ENCODE results near the gene LIME1. TPM values are rescaled to one million over a fixed set of nuclear protein-coding genes. Genes with fewer than 3 reads are reported as not detected.

The LIME1 gene
- total and polyA plus RNA-seq, 9 of the 15 experiments (the other 6 are each of a cell fraction or from before 2014, with no cell fraction given), result 0.11 to 17.1 (median 2.8) TPM; not detected in 2

DNA sequence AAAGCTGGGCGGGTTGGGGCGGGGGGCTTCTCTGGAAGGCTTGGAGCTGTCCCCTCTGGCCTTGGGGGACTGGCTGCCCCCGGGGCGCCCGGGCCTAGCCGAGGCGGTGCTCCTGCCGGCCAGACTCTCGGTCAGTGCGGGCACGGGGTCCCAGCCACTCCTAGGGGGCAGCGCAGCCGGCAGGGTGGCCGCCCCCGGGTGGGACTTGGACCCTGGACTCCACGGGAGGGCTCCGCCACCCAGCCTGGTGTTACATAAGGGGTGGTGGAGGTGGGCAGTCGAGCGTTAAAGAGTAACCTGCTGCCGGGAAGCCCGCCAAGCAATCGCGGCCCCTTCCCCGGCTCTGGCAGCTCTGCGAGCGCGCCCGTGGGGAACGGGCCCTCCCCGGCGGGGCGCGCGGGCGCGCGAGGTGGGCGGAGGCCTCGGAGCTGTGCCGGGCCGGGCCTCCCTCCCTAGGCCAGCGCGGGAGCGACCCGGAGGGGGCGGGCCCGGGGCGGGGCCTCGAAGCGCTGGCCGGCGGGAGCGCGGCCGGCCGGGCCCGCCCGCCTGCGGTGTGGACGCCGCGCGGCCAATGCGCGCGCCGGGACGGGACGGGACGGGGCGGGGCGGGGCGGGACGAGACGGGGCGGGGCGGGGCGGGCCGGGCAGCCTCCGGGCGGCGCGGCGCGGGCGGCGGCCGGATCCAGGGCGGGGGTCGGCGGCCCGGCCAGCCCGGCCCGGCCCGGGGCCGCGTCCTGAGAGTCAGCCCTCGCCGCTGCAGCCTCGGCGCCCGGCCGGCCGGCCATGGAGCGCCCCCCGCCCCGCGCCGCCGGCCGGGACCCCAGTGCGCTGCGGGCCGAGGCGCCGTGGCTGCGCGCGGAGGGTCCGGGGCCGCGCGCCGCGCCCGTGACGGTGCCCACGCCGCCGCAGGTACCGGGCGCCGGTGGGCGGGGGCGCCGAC lies 2.9 kb downstream of the LIME1 start, which contains the start of gene SLC2A4RG (continued):
- TF ChIP-seq CHCHD3 (CRISPR knock-in tag; IDR thresholded peaks at IDR 0.05) (no peak), ZNF140 (CRISPR knock-in tag; IDR thresholded peaks at IDR 0.05) (no peak), KLF6 (CRISPR knock-in tag; IDR thresholded peaks at IDR 0.05; ENCODE audit: borderline replicate concordance) (no peak), HCFC1 (IDR thresholded peaks at IDR 0.05; ENCODE audit: low read depth, low read length) (no peak), NR2C2 (CRISPR knock-in tag; IDR thresholded peaks at IDR 0.05) (no peak), NR2C2 (tag; IDR thresholded peaks at IDR 0.05) (no peak), CHD7 (IDR thresholded peaks at IDR 0.05; ENCODE audit: low read depth, low read length) (no peak), NKRF (IDR thresholded peaks at IDR 0.05; ENCODE audit: borderline replicate concordance) (no peak), GTF2F1 (IDR thresholded peaks at IDR 0.05; ENCODE audit: low read depth, low read length) (no peak)
